Ovary (tissue), 9 donors: ENCODE data around the gene ZBTB47. TPM values are rescaled to one million over a fixed set of nuclear protein-coding genes. Genes with fewer than 3 reads are reported as not detected.

Experiments
- DNase-seq, 5 donors: peaks; one replicate each; pipeline ENCODE4 v3.0.0-alpha.2; 2019 to 2020
- H3K27ac ChIP-seq, 2 donors: fragments of 200-600 bp; one replicate each; pipeline versions ENCODE4 v1.5.1 to v1.8.0; 2019 to 2022
- H3K27me3 ChIP-seq: fragments of 200-600 bp; one replicate; pipeline ENCODE4 v1.8.0; 2022
- H3K36me3 ChIP-seq: fragments of 200-600 bp; sonication (generic); one replicate; pipeline ENCODE4 v1.5.1; 2019
- H3K4me1 ChIP-seq: one replicate; pipeline ENCODE4 v1.8.1; 2013; ENCODE audit warnings: mild to moderate bottlenecking, moderate library complexity; ENCODE audit not compliant: insufficient read depth
- H3K4me3 ChIP-seq: fragments of 200-600 bp; sonication (generic); one replicate; pipeline ENCODE4 v1.5.1; 2017
- H3K9me3 ChIP-seq, 2 donors: fragments of 200-600 bp in 1 of 2; sonication (generic) in 1 of 2; one replicate each; pipeline versions ENCODE4 v1.5.1 to v1.8.1; 2013 to 2019; ENCODE audit warnings: mild to moderate bottlenecking in 1 of 2, moderate library complexity in 1 of 2
- CTCF ChIP-seq, 3 donors: fragments of 450-650 bp in 2 of 3; fragments of 200-600 bp in 1 of 3; IDR thresholded peaks; one replicate each; pipeline versions ENCODE4 v1.5.1 to v1.8.0; 2016 to 2022; ENCODE audit warnings: antibody characterized with exemption in 3 of 3, mild to moderate bottlenecking in 1 of 3
- EP300 ChIP-seq: sonication (generic); formaldehyde crosslinking; IDR thresholded peaks from one replicate; pipeline ENCODE4 v1.6.1; 2017; ENCODE audit warnings: antibody characterized with exemption
- POLR2A ChIP-seq: fragments of 450-650 bp; IDR thresholded peaks from one replicate; pipeline ENCODE4 v1.6.1; 2017; ENCODE audit warnings: antibody characterized with exemption, mild to moderate bottlenecking, moderate library complexity
- WGBS, 3 donors: extraction: QIAGEN DNeasy Blood & Tissue Kit in 1 of 3; methylation state at CpG; one replicate each; pipeline versions ENCODE4 v1.1.5 to v1.1.7; 2013 to 2017; 5-methylcytosine and 5-hydroxymethylcytosine counted together
- intact Hi-C, 4 donors: fragments of 100-400 bp; cut with DNase I; formaldehyde crosslinking; loops; one replicate each; pipeline versions ENCODE4 v1.11.0 to v1.15.1; 2022 to 2023
- polyA plus RNA-seq, 2 donors: library from polyadenylated mRNA; stranded (reverse); fragments of 200-250 nt in 1 of 2; fragments of 350-450 nt in 1 of 2; fragmentation: Illumina TruSeq in 1 of 2; extraction: RNeasy Lipid Tissue Mini Kit (QIAGEN cat#74804) in 1 of 2; gene quantifications; one replicate each; pipeline ENCODE4 v1.2.3, GENCODE V29; 2013 to 2014
- total RNA-seq, 7 donors: library from RNA; depleted of rRNA in 2 of 7; stranded (reverse); fragments of >200 nt in 2 of 7; fragmentation: NEBNext Ultra II Directional in 3 of 7; extraction: Animal tissue kit (Norgen Biotek cat#: 25700) in 3 of 7; gene quantifications; one replicate each; pipeline versions ENCODE4 v1.1.0 to v1.2.4, GENCODE V29; 2016 to 2023
- donor health status: DM: no; HTN: no; CAD: no; lungs with moderate emphysema.
- donor health status: DM: no; HTN: no; CAD: no.
- donor health status: Bipolar disorder and iron deficiency.
- donor health status: DM: yes; HTN: yes; CAD: no.
- donor health status: DM: no; HTN: no; CAD: no.
- donor health status: DM: yes; HTN: yes; CAD: no.

The ZBTB47 gene
- total and polyA plus RNA-seq, 9 donors = 7.7 to 41.9 (median 25.0) TPM

- H3K9me3 ChIP-seq = no peaks in the 10 kb centered on the region
- H3K36me3 ChIP-seq = no peaks in the 10 kb centered on the region
- H3K4me1 ChIP-seq = no peaks in the 10 kb centered on the region
- intact Hi-C loops = no loop called here
- no peaks in the 10 kb centered on the region for H3K27me3 ChIP-seq
- whole genome bisulfite sequencing, 3 donors = 78 to 88% (median 81%) methylated on average over 1 of the region's 1 CpG
- no peak overlapping the region for H3K27ac ChIP-seq
- no peak for DNase-seq
- TF ChIP-seq EP300 (no peak), CTCF (IDR thresholded peaks at IDR 0.05) (no peak)
- no peak overlapping the region for H3K4me3 ChIP-seq
These were observed 21.4 kb upstream of the ZBTB47 start for GRCh38 chr3:42632146-42632545.

- intact Hi-C loops = no loop called here
- 82 to 86% (median 86%) methylated on average over 6 of the region's 6 CpGs for WGBS, 3 donors
- no peaks in the 10 kb centered on the region for H3K27me3 ChIP-seq
- TF ChIP-seq CTCF (IDR thresholded peaks at IDR 0.05) = no peak
- H3K27ac ChIP-seq = no peak overlapping the region
- no peaks in the 10 kb centered on the region for H3K36me3 ChIP-seq
- no peaks in the 10 kb centered on the region for H3K4me1 ChIP-seq
- H3K4me3 ChIP-seq = no peak overlapping the region
- no peaks in the 10 kb centered on the region for H3K9me3 ChIP-seq
- DNase-seq = no peak
These were observed 20.0 kb upstream of the ZBTB47 start for GRCh38 chr3:42633544-42633943.

GRCh38 chr3:42635111-42635510 is 18.4 kb upstream of the ZBTB47 start:
- no peaks in the 10 kb centered on the region for H3K4me1 ChIP-seq
- TF ChIP-seq POLR2A = no peak
- TF ChIP-seq EP300 = no peak
- TF ChIP-seq CTCF (IDR thresholded peaks at IDR 0.05) = no peak
- no peaks in the 10 kb centered on the region for H3K36me3 ChIP-seq
- no peak for DNase-seq
- intact Hi-C loops = no loop called here
- H3K4me3 ChIP-seq = no peak overlapping the region
- H3K9me3 ChIP-seq = no peaks in the 10 kb centered on the region
- no peaks in the 10 kb centered on the region for H3K27me3 ChIP-seq
- no peak overlapping the region for H3K27ac ChIP-seq
- 82 to 93% (median 85%) methylated on average over 2 of the region's 2 CpGs for WGBS, 3 donors

- H3K27me3 ChIP-seq = no peaks in the 10 kb centered on the region
- no peaks in the 10 kb centered on the region for H3K36me3 ChIP-seq
- no peak overlapping the region for H3K27ac ChIP-seq
- WGBS, 3 donors = 91 to 92% (median 92%) methylated on average over 6 of the region's 6 CpGs
- no peaks in the 10 kb centered on the region for H3K9me3 ChIP-seq
- intact Hi-C loops = no loop called here
- DNase-seq = no peak
- H3K4me3 ChIP-seq = no peak overlapping the region
- TF ChIP-seq POLR2A = no peak
- no peak for TF ChIP-seq CTCF (IDR thresholded peaks at IDR 0.05)
- TF ChIP-seq EP300 = no peak
- no peaks in the 10 kb centered on the region for H3K4me1 ChIP-seq
These were observed 16.5 kb upstream of the ZBTB47 start for GRCh38 chr3:42637001-42637400.

GRCh38 chr3:42638339-42638842 is 15.1 kb upstream of the ZBTB47 start:
- Histone ChIP-seq H3K27ac (no peak overlapping the region), H3K4me3 (no peak overlapping the region), H3K36me3 (no peaks in the 10 kb centered on the region), H3K27me3 (no peaks in the 10 kb centered on the region), H3K4me1 (no peaks in the 10 kb centered on the region), H3K9me3 (no peaks in the 10 kb centered on the region)
- no peak for DNase-seq
- intact Hi-C loops = no loop called here
- WGBS, 3 donors = 64 to 73% (median 70%) methylated on average over 6 of the region's 6 CpGs
- TF ChIP-seq EP300 (no peak), POLR2A (no peak), CTCF (IDR thresholded peaks at IDR 0.05) (no peak)
